HTERT RPE-1 (cell line): ENCODE measurements around the gene FAM120A.
"Not testable (repeated sequence)": the region's sequence is repeated elsewhere in the genome, so short reads cannot be mapped to it uniquely, and the experiment has no call there.

ENCODE experiments used
- in situ Hi-C: fragments of 300-500 bp; cut with MboI; formaldehyde crosslinking; loops from 4 replicates; pipeline ENCODE4 v1.14.3; 2020; ENCODE audit warnings: low sequenced_read_pairs

Gene FAM120A

GRCh38 chr9:93450945-93451815 is at the start of gene FAM120A:
FAM120A (plus strand) TSS chr9:93451685; CDS start chr9:93451916, 231 bp downstream.
- in situ Hi-C loops = no loop called here

GRCh38 chr9:93406371-93406770 is 45.1 kb upstream of the FAM120A start:
- in situ Hi-C loops = no loop called here

GRCh38 chr9:93413530-93413929 is 38.0 kb upstream of the FAM120A start:
- in situ Hi-C loops = no loop called here

GRCh38 chr9:93415176-93415690 is 36.3 kb upstream of the FAM120A start:
- in situ Hi-C loops = no loop called here

GRCh38 chr9:93416530-93417235 is 34.8 kb upstream of the FAM120A start:
- in situ Hi-C loops = no loop called here

GRCh38 chr9:93417538-93417937 is 33.9 kb upstream of the FAM120A start:
- in situ Hi-C loops = no loop called here

GRCh38 chr9:93419023-93419422 is 32.5 kb upstream of the FAM120A start:
- in situ Hi-C loops = no loop called here

GRCh38 chr9:93422977-93423616 is 28.4 kb upstream of the FAM120A start:
- in situ Hi-C loops = no loop called here

- in situ Hi-C loops = no loop called here
These were observed 23.7 kb upstream of the FAM120A start for GRCh38 chr9:93427655-93428379.

- in situ Hi-C loops = no loop called here
These were observed 19.9 kb upstream of the FAM120A start for GRCh38 chr9:93431539-93432105.

GRCh38 chr9:93432964-93433363 is 18.5 kb upstream of the FAM120A start:
- in situ Hi-C loops = no loop called here

- in situ Hi-C loops = no loop called here
These were observed 17.4 kb upstream of the FAM120A start for GRCh38 chr9:93434056-93434455.

- in situ Hi-C loops = no loop called here
These were observed 16.1 kb upstream of the FAM120A start for GRCh38 chr9:93435386-93435785.

GRCh38 chr9:93436218-93436617 is 15.3 kb upstream of the FAM120A start:
- in situ Hi-C loops = no loop called here

- in situ Hi-C loops = no loop called here
These were observed 14.7 kb upstream of the FAM120A start for GRCh38 chr9:93436655-93437407.

GRCh38 chr9:93437996-93438395 is 13.5 kb upstream of the FAM120A start:
- in situ Hi-C loops = no loop called here

- in situ Hi-C loops = not testable (repeated sequence)
These were observed 12.2 kb upstream of the FAM120A start for GRCh38 chr9:93439301-93439700.

GRCh38 chr9:93440896-93441580 is 10.4 kb upstream of the FAM120A start:
- in situ Hi-C loops = no loop called here

GRCh38 chr9:93446073-93446472 is 5.4 kb upstream of the FAM120A start:
- in situ Hi-C loops = no loop called here
